ENCODE measurements around the gene COLEC11. TPM values are rescaled to one million over a fixed set of nuclear protein-coding genes. Genes with fewer than 3 reads are reported as not detected.
A peak's percentile ranks its signal among the peaks of the same experiment; 100 is the strongest.

COLEC11 gene
- total RNA-seq, 1 experiment from 2014 or later, result 0.20 TPM

DNA sequence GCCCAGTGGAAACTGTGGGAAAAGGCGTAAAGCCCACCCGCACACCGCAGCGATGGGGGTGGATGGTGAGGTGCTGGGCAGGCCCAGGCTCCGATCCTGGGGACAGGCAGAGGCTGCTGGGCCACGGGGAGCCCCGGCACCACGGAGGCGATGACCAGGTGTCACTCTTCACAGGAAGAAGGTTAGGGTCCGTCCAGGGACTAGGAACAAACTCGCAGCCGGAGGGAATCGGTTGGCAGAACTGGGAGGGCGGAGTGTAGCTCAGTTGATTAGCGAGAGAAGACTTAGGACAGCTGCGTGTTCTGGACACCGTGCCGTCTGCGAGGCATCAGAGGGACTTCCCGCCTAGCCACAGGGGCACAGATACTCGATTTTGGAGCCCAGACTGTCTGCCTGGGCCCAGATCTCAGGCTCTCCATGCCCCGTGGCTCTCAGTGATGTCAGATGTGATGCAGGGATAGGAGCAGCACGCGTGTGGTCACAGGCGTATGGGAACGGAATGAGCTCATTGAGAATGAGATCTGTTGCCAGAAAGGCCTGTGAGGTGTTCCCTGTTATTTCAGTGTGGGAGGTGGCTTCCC lies 47.0 kb downstream of the COLEC11 start:
- Histone ChIP-seq H3K9me3 (replicated peaks) (no peaks in the 10 kb centered on the region), H3K27ac (no peak overlapping the region), H3K4me1 (peaks cover 4% of the 10 kb centered on the region; the same call in 1 of the 2 replicates), H3K36me3 (no peaks in the 10 kb centered on the region), H3K27me3 (no peaks in the 10 kb centered on the region), H3K4me3 (peak overlapping the region; percentile 11; the same call in 1 of the 2 replicates)
- peak; percentile 63 to 74 for DNase-seq

DNA sequence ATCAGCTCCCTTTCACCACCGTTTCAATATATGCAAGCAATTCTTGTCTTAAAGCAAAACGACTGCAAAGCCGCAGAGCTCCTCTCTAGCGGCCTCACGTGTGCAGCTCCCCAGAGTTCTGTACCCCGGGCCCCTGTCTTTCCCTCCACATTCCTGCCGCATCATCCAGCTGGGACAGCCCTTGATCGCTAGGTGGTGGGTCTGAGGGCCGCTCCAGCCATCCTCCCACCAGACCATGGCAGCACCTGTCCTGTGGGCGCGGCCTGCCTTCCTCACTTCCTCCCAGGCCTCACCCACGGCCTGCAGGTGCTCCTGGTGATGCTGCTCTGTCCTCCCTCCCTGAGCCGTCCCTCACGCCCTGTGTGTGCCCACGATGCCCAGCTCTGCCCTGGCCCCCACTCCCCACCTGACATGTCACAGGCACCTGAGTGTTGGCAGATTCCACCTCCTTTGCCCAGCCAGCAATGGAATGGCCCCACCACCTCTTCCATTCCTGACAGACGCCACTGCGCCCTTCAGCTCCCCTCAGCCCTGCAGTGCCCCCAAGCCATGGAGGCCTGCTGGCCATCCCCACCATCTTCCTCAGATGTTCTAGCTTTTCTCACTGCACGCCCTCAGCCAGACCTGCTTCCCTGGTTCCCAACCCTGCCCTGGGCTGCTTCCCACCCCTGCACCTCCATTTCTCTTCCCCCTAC lies 47.8 kb downstream of the COLEC11 start:
- no peak overlapping the region for H3K4me3 ChIP-seq
- peaks cover 4% of the 10 kb centered on the region; the same call in 1 of the 2 replicates for H3K4me1 ChIP-seq
- H3K9me3 ChIP-seq (replicated peaks), result no peaks in the 10 kb centered on the region
- H3K36me3 ChIP-seq, result no peaks in the 10 kb centered on the region
- no peak overlapping the region for H3K27ac ChIP-seq
- no peak for DNase-seq
- no peaks in the 10 kb centered on the region for H3K27me3 ChIP-seq

DNA sequence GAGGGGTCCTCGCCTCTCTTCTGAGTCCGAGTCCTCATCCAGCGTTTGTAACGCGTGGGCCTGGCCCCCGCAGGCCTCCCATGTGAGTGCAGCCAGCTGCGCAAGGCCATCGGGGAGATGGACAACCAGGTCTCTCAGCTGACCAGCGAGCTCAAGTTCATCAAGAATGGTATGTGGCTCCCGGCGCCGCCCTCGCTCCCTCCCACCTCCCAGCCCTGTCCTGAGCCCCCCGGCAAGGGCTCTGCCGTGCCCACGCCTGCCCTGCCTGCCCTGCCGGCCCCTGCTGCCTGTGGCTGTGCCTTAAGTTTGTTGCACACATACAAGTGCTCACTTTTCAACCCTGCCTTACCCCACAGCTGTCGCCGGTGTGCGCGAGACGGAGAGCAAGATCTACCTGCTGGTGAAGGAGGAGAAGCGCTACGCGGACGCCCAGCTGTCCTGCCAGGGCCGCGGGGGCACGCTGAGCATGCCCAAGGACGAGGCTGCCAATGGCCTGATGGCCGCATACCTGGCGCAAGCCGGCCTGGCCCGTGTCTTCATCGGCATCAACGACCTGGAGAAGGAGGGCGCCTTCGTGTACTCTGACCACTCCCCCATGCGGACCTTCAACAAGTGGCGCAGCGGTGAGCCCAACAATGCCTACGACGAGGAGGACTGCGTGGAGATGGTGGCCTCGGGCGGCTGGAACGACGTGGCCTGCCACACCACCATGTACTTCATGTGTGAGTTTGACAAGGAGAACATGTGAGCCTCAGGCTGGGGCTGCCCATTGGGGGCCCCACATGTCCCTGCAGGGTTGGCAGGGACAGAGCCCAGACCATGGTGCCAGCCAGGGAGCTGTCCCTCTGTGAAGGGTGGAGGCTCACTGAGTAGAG lies 48.7 kb downstream of the COLEC11 start:
- Histone ChIP-seq H3K36me3 (no peaks in the 10 kb centered on the region), H3K4me1 (peaks cover 4% of the 10 kb centered on the region; the same call in 1 of the 2 replicates), H3K4me3 (no peak overlapping the region), H3K27me3 (no peaks in the 10 kb centered on the region), H3K9me3 (replicated peaks) (no peaks in the 10 kb centered on the region), H3K27ac (no peak overlapping the region)
- DNase-seq, result no peak

DNA sequence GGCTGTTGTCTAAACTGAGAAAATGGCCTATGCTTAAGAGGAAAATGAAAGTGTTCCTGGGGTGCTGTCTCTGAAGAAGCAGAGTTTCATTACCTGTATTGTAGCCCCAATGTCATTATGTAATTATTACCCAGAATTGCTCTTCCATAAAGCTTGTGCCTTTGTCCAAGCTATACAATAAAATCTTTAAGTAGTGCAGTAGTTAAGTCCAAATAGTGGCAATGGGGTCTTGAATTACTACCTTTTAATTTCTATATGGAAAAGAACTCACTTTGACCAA lies 49.3 kb downstream of the COLEC11 start:
- no peak for DNase-seq
- no peak overlapping the region for H3K4me3 ChIP-seq
- H3K36me3 ChIP-seq, result no peaks in the 10 kb centered on the region
- H3K27ac ChIP-seq, result no peak overlapping the region
- H3K27me3 ChIP-seq, result no peaks in the 10 kb centered on the region
- no peaks in the 10 kb centered on the region for H3K9me3 ChIP-seq (replicated peaks)
- H3K4me1 ChIP-seq, result peaks cover 4% of the 10 kb centered on the region; the same call in 1 of the 2 replicates

DNA sequence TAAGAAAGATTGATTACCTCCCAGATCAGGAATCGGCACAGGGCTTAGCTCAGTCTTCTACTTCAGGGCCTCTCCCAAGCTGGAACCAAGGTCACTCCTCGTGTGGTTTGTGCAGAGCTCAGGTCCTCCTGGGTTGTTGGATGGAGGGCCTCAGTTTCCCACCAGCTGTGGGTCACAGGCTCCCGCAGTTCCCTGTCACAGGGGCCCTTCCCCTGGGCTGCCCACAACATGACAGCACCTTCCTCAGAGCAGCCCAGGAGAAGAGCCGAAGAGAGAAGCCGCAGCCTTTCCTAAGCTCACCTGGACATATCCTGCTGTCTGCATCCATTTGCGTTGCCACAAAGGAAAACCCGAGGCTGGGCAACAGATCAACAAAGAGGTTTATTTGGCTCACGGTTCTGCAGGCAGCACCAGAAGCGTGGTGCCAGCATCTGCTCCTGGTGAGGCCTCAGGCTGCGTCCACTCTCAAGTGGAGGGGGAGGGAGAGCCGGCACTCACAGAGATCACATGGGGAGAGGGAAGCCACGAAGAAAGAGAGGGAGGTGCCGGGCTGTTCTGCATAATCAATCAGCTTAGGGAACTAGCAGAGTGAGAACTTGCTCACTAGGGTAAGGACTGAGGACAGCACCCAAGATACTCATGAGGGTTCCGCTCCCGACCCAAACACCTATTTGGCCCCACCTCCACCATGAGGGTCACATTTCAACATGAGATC lies 50.1 kb downstream of the COLEC11 start:
- Histone ChIP-seq H3K27me3 (no peaks in the 10 kb centered on the region), H3K36me3 (no peaks in the 10 kb centered on the region), H3K27ac (no peak overlapping the region), H3K9me3 (replicated peaks) (no peaks in the 10 kb centered on the region), H3K4me1 (peaks cover 4% of the 10 kb centered on the region; the same call in 1 of the 2 replicates), H3K4me3 (no peak overlapping the region)
- DNase-seq, result no peak

DNA sequence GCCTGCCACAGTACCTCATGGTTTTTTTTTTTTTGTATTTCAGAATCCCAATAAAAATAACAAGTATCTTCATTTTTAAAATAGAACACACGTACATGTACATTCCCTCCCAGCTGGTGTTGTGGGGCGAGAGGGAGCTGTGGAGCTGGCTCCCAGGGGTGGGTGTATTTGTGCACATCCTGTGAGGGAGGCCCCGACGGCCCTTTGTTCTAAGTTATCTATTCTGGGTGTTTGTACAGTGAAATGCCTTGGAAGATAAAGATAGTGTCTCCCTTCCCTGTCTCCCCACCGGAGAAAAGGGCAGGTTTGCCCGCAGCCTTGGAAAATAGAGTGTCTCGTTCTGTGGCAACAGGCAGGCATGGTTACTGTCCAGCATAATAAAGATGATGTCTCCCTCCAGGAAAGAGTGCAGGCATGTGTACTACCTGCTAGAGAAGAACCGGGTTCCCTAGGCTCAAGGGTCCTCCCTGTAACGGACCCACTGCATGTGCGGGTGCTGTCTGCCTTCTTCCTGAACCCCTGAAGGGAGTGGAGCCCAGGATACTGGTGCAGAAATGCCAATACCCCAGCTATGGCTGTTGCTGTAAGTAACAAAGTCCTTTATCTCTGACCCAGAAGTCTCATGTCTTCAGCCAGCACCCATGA lies 51.0 kb downstream of the COLEC11 start:
- H3K4me3 ChIP-seq, result no peak overlapping the region
- peaks cover 6% of the 10 kb centered on the region; the same call in 1 of the 2 replicates for H3K4me1 ChIP-seq
- no peaks in the 10 kb centered on the region for H3K9me3 ChIP-seq (replicated peaks)
- no peaks in the 10 kb centered on the region for H3K36me3 ChIP-seq
- DNase-seq, result no peak
- H3K27me3 ChIP-seq, result no peaks in the 10 kb centered on the region
- no peak overlapping the region for H3K27ac ChIP-seq

DNA sequence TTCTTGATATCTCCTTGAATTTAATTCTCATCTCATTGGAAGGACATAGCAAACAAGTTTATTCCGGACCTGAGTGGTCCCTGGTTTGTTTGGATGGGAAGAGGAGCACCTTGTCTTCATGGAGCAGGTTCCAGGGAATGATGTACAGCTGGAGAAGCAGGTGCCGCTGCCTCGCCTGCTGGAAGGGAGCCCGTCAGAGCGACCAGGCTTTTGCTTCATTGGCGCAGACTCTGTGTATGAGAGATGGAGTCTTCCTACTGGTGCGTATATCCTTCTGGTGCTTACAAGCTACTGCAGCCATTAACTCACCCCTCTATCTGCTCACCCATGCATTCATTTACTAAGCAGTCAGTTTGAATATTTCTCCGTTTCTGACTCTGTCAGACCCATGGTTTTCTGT lies 51.5 kb downstream of the COLEC11 start:
- H3K27me3 ChIP-seq, result no peaks in the 10 kb centered on the region
- H3K27ac ChIP-seq, result no peak overlapping the region
- H3K4me1 ChIP-seq, result peaks cover 7% of the 10 kb centered on the region; the same call in 1 of the 2 replicates
- H3K9me3 ChIP-seq (replicated peaks), result no peaks in the 10 kb centered on the region
- DNase-seq, result no peak
- no peaks in the 10 kb centered on the region for H3K36me3 ChIP-seq
- no peak overlapping the region for H3K4me3 ChIP-seq

DNA sequence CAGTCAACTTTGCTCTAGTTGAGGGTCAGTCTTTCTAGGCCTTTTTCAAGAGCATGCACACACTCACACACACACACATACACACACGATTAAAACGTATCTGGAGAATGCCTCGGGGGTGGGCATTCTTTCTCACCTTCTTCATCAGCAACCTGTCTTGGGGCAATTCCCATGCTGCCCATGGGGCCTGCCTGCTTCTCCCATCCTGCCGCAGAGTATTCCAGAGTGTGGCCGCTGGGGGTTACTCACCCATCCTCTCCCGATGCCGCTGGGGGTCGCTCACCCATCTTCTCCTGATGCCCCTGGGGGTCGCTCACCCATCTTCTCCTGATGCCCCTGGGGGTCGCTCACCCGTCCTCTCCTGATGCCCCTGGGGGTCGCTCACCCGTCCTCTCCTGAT lies 52.3 kb downstream of the COLEC11 start:
- Histone ChIP-seq H3K9me3 (replicated peaks) (no peaks in the 10 kb centered on the region), H3K4me3 (no peak overlapping the region), H3K27me3 (no peaks in the 10 kb centered on the region), H3K4me1 (peaks cover 3% of the 10 kb centered on the region; the same call in 1 of the 2 replicates), H3K27ac (no peak overlapping the region), H3K36me3 (no peaks in the 10 kb centered on the region)
- no peak for DNase-seq

DNA sequence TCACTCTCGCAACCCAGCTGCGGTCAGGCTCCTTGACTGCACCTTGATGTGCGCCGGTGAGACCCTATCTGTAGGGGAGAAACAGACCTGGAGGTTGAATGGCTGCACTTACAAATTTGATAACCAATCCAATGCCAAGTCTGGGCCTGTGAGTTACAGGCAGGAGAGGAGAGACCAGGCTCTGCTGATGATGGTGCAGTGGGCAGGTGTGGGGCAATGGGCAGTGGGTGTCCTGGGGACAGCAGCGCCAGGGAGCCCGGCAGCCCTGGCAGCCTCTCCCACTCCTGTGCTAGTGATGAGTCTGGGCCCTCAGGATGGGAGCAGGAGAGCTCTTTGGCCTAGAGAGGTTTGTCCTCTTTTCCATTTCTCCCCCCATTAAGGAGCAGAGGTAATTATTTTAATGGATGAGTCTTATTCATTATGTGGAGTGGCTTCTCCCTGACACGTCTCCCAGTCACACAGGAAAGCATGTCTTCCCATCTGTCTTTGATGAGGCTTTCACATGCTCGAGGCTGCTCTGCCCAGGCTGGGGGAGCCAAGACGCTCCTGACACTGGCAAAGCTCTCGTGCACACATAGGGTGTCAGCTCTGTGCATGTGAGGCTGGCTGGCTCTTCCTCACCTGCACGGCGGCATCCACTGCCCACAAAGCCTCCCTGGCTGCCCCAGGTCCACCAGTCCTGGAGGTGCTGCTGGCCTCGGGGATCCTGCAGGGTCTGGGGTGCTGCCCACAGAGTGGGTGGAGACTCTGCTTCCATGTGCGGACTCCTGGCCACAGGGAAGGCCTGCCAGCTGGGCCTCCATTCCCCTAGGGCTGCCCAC lies 53.1 kb downstream of the COLEC11 start:
- Histone ChIP-seq H3K27me3 (no peaks in the 10 kb centered on the region), H3K27ac (no peak overlapping the region), H3K4me3 (no peak overlapping the region), H3K9me3 (replicated peaks) (no peaks in the 10 kb centered on the region), H3K4me1 (peaks cover 3% of the 10 kb centered on the region; the same call in 1 of the 2 replicates), H3K36me3 (no peaks in the 10 kb centered on the region)
- DNase-seq, result no peak

DNA sequence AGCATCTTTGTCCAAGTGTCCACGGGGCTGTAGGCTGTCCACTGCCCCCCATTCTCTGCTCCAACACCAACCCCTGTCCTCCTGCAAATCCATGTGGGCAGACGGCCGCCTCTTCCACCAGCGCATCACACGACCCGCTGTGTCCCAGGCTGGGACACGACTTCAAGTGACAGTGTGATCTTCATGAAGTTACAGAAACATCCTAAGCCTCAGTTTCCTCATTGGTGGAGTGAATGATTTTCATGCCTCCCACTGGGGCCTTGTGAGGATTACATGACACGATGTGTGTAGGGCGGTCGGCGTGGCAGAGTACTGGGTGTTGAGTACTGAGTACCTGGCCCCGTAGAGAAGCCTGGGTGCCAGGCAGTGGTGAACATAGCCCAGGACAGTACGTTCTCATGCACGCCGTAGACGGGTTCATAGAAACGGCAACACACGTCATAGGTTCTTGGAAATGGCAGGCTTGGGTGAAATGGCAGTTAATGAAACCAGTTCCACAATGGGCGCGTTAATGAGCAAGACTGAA lies 53.8 kb downstream of the COLEC11 start:
- Histone ChIP-seq H3K9me3 (replicated peaks) (no peaks in the 10 kb centered on the region), H3K27me3 (no peaks in the 10 kb centered on the region), H3K36me3 (no peaks in the 10 kb centered on the region), H3K4me3 (no peak overlapping the region), H3K27ac (no peak overlapping the region), H3K4me1 (peaks cover 3% of the 10 kb centered on the region; the same call in 1 of the 2 replicates)
- no peak for DNase-seq

DNA sequence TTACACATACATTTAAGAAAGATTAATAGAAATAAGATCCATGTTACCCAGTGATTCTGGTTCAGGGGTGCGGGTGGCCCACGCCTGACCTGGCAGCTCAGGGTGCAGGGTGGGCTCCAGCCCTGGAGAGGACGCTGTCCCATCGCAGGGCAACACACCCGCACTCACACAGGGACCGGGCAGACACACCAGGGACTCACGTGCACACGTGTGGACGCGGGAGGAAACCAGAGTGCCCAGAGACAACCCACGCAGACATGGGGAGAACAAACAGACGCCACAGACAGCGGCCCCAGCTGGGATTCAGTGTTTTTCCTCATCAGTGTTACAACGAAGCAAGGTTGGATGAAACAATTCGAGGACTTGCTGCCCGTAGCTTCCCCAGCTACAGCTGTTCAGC lies 54.7 kb downstream of the COLEC11 start:
- no peak overlapping the region for H3K4me3 ChIP-seq
- H3K36me3 ChIP-seq, result no peaks in the 10 kb centered on the region
- DNase-seq, result no peak
- H3K27ac ChIP-seq, result no peak overlapping the region
- H3K9me3 ChIP-seq (replicated peaks), result no peaks in the 10 kb centered on the region
- peaks cover 3% of the 10 kb centered on the region; the same call in 1 of the 2 replicates for H3K4me1 ChIP-seq
- H3K27me3 ChIP-seq, result no peaks in the 10 kb centered on the region

DNA sequence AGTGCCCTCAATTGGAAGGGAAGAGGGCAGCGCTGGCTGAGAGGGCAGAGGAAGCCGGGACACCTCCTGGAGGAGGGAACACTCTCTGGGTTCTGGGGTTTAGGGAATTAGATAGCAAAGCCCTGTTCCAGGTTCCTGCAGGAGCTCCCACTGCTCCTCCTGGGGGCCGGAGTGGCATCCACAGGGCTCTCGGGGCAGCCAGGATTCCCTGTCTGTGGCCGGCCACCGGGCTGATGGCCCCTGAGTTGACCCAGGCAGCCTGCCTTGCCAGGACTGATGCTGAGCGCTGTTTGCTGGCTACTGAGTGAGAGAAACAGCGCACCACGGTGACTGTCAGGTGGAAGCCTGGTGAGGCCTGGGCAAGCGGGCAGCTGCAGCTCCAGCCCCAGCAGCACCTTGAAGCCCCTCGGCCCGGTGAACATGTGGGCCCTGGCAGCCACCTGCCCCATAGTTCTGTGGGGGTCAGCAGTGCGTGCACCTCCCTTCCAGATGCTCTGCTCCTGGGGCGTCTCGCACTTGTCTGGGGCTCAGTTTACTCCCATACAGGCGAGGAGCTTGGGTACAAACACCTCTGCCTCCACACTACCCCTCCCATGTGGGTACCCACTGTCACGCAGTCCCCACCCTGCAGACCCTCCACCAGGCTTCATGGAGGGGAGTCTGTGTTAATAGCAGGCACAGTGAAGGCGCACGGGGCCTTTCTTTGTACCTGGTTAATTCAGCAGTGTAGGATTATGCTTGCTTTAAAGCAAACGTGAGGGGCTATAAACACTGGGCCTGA lies 55.4 kb downstream of the COLEC11 start:
- no peaks in the 10 kb centered on the region for H3K9me3 ChIP-seq (replicated peaks)
- peaks cover 3% of the 10 kb centered on the region; the same call in 1 of the 2 replicates for H3K4me1 ChIP-seq
- H3K27ac ChIP-seq, result no peak overlapping the region
- no peaks in the 10 kb centered on the region for H3K27me3 ChIP-seq
- no peak for DNase-seq
- no peaks in the 10 kb centered on the region for H3K36me3 ChIP-seq
- peak overlapping the region; percentile 22; the same call in 1 of the 2 replicates for H3K4me3 ChIP-seq

All from SJCRH30 (cell line).